ENCODE data around the gene IER5. TPM values are rescaled to one million over a fixed set of nuclear protein-coding genes. Genes with fewer than 3 reads are reported as not detected.
A peak's percentile ranks its signal among the peaks of the same experiment; 100 is the strongest.

The IER5 gene
- total RNA-seq, 4 donors from 2014 or later = 10.7 to 16.7 (median 14.9) TPM

DNA sequence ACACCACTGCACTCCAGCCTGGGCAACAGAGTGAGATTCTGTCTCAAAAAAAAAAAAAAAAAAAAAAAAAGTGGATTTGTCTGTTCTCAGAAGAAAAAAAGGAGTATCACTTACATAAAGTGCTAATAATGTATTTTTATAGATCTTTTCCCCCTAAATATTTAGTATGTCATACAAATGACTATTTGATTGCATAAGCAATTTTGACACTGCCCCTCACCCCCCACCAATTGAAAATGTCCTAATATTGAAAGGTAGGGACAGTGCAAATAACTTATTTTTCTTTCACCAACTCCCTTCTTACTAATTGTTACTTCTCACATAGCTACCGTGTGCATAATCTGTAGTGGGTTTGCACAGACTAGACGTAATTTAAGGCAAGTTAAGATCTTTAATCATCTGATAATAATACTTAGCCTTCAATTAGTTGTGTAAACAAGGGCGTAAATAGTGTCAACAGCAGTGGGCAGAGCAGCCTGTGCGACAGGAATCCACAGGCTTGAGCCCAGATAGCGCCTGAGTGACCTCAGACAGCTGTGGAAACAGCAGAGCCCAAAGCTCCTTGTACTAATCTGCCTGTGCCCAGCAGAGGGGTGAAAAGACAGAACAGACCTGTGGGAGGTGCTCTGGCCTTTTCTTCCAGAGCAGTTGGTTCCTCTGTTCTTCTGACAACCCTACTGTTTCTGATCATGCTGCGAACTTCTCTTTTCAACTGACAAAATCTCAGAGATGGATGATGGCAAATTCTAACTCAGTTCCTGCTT, 4.5 kb upstream of the IER5 start:
- ATAC-seq = no peak

DNA sequence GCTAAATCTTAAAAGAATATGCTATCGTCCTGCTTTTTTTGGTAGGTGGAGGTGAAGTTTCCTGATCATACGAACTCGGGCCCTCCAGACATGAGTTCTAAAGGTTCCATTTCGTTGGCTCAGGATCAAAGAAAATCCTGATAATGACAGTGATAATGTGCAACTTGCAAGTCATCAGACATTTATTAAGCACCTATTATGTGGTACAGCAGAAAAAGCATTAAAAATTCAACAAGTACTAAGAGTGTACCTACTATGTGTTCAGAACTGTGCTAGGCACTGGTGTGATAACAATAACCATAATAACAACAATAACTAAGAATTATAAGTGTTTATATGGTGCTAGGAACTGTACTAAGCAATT, 3.9 kb upstream of the IER5 start:
- Histone ChIP-seq H3K27me3 (no peaks in the 10 kb centered on the region), H3K36me3 (no peaks in the 10 kb centered on the region), H3K4me1 (peaks cover 0 to 7% (median 0%) of the 10 kb centered on the region in 3 donors), H3K9me3 (no peaks in the 10 kb centered on the region), H3K4me3 (no peak overlapping the region), H3K27ac (no peak overlapping the region)
- no peak for ATAC-seq
- WGBS, 2 donors (ENCODE audit: low coverage in 1 of 2) = 47 to 58% methylated on average over 4 of the region's 4 CpGs
- TF ChIP-seq POLR2AphosphoS5 (IDR thresholded peaks at IDR 0.05) (no peak), POLR2A (IDR thresholded peaks at IDR 0.05) (no peak), CTCF (IDR thresholded peaks at IDR 0.05) (no peak), EP300 (IDR thresholded peaks at IDR 0.05) (no peak)

More for the DNA sequence above, 4.5 kb upstream of the IER5 start:
- Histone ChIP-seq H3K27me3 (no peaks in the 10 kb centered on the region), H3K4me1 (peaks cover 0 to 7% (median 0%) of the 10 kb centered on the region in 3 donors), H3K27ac (no peak overlapping the region), H3K4me3 (no peak overlapping the region), H3K36me3 (no peaks in the 10 kb centered on the region), H3K9me3 (no peaks in the 10 kb centered on the region)
- 34 to 38% methylated on average over 6 of the region's 6 CpGs for WGBS, 2 donors (ENCODE audit: low coverage in 1 of 2)
- TF ChIP-seq EP300 (IDR thresholded peaks at IDR 0.05) (no peak), CTCF (IDR thresholded peaks at IDR 0.05) (peak in 3 of 4 experiments; percentile 60 to 67 (median 64))

GRCh38 chr1:181086091-181086490, 2.4 kb upstream of the IER5 start:
- H3K36me3 ChIP-seq = no peaks in the 10 kb centered on the region
- ATAC-seq = no peak
- H3K27me3 ChIP-seq = no peaks in the 10 kb centered on the region
- WGBS, 2 donors (ENCODE audit: low coverage in 1 of 2) = 75 to 86% methylated on average over 1 of the region's 1 CpG
- TF ChIP-seq POLR2AphosphoS5 (IDR thresholded peaks at IDR 0.05) (no peak), POLR2A (IDR thresholded peaks at IDR 0.05) (no peak), CTCF (IDR thresholded peaks at IDR 0.05) (no peak), EP300 (IDR thresholded peaks at IDR 0.05) (no peak)
- H3K4me1 ChIP-seq = peaks cover 0 to 16% (median 0%) of the 10 kb centered on the region in 3 donors
- H3K27ac ChIP-seq = no peak overlapping the region
- no peak overlapping the region for H3K4me3 ChIP-seq
- H3K9me3 ChIP-seq = no peaks in the 10 kb centered on the region

GRCh38 chr1:181086926-181087325, 1.6 kb upstream of the IER5 start:
- Histone ChIP-seq H3K4me1 (peaks cover 0 to 24% (median 5%) of the 10 kb centered on the region in 3 donors), H3K27ac (no peak overlapping the region), H3K36me3 (no peaks in the 10 kb centered on the region), H3K4me3 (no peak overlapping the region), H3K9me3 (no peaks in the 10 kb centered on the region), H3K27me3 (no peaks in the 10 kb centered on the region)
- 63 to 75% methylated on average over 4 to 5 of the region's 5 CpGs for WGBS, 2 donors (ENCODE audit: low coverage in 1 of 2)
- ATAC-seq = no peak
- no peak for TF ChIP-seq EP300 (IDR thresholded peaks at IDR 0.05)
- TF ChIP-seq CTCF (IDR thresholded peaks at IDR 0.05) = no peak
- no peak for TF ChIP-seq POLR2AphosphoS5 (IDR thresholded peaks at IDR 0.05)
- no peak for TF ChIP-seq POLR2A (IDR thresholded peaks at IDR 0.05)

DNA sequence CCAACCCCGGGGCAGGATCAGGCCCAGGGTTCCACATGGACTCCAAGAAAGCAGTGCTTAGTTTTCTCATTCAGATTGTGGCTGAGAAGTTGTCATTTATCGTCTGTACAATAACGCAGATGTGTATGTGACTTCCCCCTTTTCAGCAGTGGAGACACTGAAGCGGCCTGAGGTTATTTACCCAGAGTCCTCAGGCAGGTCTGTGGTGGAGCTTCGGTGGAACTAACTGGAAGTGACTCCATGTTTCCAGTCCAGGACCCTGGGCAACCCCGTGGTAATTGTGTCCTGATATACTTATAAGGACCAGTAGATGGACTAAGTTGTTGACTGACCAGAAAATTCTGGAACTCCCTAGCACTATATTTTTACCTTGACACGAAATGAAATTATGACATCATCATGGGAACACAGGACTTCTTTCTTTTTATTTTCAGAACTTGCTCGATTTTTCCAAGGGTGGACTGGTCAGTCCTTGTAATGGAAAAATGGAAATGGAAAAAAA, 1.0 kb upstream of the IER5 start:
- Histone ChIP-seq H3K4me1 (peaks cover 0 to 29% (median 10%) of the 10 kb centered on the region in 3 donors), H3K4me3 (no peak overlapping the region), H3K9me3 (no peaks in the 10 kb centered on the region), H3K27me3 (no peaks in the 10 kb centered on the region), H3K27ac (no peak overlapping the region), H3K36me3 (no peaks in the 10 kb centered on the region)
- TF ChIP-seq POLR2A (IDR thresholded peaks at IDR 0.05) (no peak), EP300 (IDR thresholded peaks at IDR 0.05) (no peak), POLR2AphosphoS5 (IDR thresholded peaks at IDR 0.05) (no peak), CTCF (IDR thresholded peaks at IDR 0.05) (no peak)
- 60 to 71% methylated on average over 3 to 4 of the region's 8 CpGs for WGBS, 2 donors (ENCODE audit: low coverage in 1 of 2)
- no peak for ATAC-seq

Data from gastroesophageal sphincter (tissue), 4 donors.